HG03432 (cell line): ENCODE results near the gene KIAA1755.

Source experiments
- ATAC-seq: cut with Tn5 transposase; IDR thresholded peaks from one replicate; pipeline ENCODE4 v1.9.1; 2021; ENCODE audit warnings: mild to moderate bottlenecking, moderate library complexity; ENCODE audit not compliant: unreplicated experiment

The KIAA1755 gene

DNA sequence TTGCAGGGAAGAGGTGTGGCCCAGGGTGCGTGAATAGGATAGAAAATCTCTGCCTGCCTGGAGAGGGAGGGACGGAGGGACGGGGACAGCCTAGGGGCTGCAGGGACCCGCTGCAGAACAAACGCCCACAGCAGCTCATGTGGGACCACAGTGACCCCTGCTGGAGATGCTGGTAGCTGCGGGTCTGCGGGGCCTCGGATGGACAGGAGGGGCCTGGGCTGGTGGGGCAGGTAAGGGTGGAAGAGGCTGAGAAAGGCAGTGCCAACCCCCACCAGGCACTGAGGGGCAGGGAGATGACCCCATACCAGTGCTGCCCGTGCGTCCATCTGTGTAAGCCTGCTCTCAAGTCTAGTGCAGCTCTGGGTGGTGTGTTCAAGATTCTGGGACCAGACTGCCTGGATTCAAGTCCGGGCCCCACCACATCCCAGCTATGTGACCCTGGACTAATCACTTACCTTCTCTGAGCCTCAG, 39.4 kb downstream of the KIAA1755 start:
- ATAC-seq = no peak

DNA sequence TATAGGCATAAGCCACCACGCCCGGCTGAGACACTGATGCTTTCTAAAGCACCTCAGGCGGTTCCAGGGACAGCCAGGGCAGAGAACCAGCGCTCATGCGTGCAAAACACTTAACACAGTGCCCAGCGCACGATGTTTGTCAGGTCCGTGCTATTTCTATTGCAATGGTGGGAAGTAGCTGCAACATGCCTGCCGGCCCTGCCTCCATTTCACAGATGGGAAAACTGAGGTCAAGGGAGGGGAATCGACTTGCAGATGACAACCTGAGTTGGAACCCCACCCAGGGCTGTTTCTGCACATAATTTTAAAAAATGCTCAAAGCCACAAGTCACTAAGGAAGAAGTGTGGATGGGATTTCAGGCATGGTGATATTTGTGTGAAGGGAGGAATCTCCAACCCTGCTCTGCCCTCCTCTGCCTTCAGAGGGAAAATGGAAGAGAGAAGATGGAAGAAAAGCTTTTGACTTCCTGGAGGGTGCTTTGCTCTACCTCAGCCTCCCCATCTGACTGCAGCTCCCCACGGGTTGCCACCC, 39.9 kb downstream of the KIAA1755 start:
- no peak for ATAC-seq

DNA sequence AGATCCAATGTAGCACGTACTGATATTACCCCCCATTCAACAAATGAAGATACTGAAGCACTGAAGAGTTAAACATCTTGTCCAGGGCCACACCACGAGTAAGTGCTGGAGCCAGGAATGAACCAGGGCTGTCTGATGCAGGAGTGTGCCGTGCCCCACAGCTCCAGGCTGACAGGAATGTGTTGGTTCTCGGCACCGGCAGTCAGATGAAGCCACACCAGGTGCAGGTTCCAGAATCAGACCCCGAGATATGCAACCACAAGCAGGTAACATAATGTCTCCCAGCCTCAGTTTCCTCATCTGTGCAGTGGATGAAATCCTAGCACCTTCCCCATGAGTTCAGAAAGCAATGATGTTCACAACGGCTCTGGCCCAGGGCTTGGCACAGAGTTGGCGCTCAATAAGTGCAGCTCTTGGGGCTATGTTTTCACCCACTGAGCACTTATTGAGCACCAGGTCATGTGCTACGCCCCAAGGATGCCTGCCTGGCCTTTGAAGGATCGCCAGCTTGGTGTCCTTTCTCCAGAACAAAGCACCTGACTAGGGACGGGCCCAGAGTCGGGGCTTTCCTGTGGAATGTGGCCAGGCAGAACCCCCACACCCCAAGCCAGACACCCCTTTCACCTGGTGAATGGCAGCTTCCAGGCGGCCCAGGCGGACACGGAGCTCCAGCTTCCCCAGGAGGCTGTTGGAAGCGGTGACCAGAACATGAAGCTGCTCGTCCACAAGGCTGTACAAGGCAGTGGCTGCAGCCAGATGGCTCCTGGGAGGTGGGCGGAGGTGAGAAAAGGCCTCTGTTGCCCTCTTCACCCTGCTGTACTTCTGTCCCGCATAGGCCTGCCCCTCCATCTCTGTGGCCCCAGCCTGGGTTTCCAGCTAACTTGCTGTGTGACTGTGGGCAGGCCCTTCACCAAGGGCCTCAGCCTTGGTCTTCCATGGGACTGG, 41.3 kb downstream of the KIAA1755 start:
- no peak for ATAC-seq

DNA sequence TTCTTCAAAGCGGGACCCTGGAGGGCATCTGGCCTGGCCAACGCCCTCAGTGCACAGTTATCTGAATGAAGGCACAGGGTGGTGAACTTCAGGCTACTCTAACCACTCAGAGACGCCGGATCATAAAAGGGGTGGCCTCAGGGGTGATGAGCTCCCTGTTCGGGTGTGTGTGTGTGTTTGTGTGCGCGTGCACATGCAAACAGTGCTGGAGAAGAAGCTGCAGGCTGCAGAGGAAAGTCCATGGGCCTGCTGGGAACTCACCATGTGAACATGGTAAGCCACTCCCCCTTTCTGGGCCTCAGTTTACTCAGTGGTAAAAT, 42.0 kb downstream of the KIAA1755 start:
- ATAC-seq = no peak

DNA sequence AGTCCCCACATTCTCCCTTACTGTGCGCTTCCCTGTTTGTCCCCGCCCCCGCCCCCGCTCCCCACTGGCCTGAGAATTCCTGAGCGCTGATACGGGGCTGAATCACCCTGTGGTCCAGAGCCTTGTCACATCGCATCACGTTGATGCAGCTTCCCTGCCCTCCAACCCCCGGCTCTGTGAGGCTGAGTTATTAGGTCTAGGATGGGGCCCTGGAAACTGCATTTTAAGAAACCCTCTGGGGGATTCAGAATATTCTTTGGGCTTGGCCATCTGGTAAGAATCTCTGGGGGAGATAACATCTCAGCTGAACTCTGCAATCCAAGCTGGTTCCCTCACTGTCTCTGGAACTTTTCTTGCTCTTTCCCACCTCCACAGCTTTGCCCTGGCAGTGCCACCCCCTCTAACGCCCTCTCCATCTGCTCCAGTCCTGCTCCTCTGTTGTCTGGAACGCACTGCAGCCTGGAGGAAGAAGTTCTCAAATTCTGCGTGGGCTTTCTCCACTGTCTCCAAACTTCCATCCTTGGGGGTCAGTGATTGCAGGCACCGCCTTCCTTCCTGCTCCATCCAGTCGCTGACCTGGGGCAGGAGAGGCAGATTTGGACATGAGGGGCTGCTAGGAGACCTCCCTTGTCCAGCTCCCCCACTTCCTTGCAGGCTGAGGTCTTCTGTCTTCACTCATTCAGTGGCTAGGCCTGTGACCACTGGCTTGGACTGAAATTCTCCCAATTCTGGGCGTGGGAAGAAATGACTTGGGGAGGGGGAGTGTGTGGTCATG, 42.6 kb downstream of the KIAA1755 start:
- ATAC-seq = no peak

DNA sequence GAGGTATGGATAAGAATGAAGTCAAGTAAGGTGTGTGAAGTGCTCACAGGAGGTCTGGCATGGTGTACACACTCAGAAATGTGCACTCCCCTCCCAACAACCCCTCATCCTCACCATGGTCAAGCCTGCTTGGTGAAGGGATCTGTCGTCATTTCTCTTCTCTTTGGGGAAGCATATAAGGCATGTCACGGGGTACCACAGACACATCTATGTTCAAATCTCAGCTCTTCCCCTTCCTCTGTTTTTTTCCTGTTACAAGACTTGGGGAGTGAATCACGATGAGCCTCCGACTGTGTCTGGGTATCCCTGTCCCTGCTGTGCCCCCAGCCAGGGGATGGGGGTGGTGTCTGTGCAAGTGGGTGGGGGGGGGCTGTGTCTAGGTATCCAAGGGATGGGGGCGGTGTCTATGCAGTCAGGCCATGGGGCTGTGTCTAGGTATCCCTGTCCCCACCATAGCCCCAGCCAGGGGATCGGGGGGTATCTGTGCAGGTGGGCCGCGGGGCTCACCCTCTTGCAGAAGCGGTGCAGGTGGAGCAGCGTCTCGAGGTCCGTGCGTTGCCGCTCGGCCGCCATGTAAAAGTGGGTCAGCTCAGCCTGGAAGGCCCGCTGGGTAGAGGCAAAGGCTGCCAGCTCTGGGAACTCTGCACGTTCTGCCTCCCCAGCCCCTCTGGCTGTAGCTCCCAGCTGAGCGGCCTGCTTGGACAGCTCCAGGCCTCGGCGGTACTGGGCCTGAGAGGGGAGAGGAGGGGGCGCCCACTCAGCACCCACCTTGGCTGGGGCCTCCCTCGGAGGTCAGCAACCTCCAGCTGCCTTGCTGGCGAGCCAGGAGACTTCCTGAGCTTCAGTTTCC, 43.6 kb downstream of the KIAA1755 start:
- no peak for ATAC-seq

DNA sequence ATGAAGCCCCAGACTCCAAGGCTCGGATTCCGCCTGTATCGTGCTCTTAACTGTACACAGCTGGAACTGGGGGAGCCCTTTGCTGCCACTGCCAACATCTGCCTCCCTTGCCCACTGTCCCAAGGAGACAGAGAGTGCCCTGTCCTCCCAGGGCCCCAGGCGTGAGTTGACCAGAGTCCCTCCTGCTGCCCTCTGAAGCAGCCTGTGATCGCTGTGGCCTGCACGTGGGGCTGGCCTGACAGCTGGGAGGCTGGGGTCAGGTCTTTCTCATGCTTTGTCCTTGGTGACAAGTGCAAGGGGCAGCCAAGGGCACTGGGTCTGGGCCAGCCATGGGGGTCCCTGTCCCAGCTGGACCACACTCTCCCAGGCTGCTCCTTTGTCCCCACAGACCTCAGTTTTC, 44.3 kb downstream of the KIAA1755 start:
- ATAC-seq = no peak

DNA sequence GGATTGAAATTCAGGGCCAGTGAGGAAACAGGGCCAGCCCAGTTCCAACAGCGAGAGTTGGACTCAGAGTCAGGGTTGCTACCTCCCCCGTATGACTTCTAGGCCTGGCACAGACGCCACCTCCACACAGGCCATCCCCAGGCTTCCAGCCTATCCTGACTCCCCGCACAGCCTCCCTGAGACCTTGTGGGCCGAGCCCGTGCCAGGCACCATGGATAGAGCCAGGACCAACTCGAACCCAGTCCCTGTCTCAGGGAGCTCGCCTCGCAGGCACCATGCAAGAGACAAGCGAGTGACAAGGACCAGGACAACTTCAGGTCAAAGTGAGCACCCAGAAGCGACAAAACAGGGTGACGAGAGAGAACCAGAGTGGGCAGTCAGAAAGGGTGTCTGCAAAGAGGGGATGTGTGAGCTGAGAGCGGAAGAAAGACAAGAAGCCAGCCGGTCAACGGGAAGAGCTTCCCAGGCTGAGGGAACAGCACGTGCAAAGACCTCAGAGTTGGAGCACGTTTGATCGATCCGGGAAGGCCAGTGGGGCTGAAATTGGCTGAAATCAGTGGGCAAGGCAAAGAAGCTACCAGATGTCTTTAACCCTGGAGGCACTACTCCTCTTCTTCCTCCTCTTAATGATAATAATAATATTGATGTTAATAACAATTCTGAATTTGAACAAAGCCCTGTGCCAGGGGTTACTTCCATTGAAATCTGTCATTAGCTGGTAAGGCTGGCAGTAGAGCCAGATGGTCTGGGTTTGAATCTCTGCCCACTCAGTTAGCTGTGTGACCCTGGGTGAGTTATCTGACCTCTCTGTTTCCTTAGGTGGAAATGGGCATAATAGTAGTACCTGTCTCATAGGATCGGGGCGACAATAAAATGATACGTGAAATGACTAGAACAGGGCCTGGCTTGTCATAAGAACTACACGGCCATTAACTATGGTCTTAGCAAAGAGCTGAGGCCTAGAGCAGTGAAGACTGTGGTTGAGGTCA, 45.0 kb downstream of the KIAA1755 start:
- ATAC-seq = no peak

DNA sequence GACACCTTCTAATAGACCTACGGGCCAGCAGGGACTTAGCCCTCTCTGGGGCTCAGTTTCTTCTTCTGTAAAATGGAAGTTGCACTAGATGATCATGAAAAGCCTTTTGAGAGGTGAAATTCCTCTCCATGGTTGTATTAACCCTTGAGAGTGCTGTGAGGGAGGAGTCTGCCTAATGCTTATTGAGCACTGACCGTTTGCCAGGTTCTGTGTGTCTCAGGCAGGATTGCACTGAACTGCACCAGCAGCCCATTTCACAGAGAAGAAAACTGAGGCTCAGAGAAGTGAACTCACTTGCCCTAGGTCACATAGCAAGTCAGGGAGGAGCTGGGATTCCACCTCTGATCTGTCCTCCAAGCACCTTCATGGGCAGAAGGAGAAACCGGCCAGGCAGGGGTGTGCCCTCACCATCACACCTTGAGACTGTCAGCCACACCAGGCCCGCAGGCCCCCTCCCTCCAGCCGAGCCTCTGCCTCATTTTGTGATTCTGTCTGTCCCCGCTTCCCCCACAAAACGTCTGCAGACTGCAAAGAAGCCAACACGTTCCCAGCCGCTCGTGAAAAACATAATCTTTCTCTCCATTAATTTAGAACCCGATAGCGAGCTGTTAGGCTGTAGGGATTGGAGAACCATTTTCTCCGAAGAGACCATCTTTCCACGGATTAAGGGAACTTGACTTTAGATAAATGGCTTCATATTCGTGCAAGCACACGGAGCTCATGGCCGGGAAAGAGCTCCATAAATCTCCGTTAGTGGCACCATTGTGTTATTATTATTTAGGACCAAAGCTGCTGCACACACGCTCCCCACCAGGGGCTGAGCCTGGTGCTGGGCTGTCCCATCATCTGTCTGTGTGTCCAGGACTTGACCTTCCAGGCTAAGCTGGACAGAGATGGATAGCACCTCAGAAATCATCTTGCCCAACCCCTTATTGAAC, 46.0 kb downstream of the KIAA1755 start:
- no peak for ATAC-seq

DNA sequence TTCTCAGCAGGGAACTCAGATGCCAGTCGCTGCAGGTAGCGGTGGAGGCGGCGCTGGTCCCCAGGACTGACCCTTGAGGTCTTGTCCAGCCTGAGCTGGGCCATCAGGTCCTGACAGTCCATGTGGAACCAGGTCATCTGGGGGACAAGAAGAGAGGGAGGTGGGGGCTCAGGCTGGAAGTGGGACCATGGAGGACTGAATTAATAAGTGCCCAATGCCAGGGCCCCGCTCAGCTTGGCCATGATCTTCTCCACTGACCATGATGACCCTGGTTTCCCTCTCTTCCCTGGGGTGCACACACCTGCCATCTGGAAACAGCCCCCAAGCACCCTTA, 47.0 kb downstream of the KIAA1755 start:
- no peak for ATAC-seq

DNA sequence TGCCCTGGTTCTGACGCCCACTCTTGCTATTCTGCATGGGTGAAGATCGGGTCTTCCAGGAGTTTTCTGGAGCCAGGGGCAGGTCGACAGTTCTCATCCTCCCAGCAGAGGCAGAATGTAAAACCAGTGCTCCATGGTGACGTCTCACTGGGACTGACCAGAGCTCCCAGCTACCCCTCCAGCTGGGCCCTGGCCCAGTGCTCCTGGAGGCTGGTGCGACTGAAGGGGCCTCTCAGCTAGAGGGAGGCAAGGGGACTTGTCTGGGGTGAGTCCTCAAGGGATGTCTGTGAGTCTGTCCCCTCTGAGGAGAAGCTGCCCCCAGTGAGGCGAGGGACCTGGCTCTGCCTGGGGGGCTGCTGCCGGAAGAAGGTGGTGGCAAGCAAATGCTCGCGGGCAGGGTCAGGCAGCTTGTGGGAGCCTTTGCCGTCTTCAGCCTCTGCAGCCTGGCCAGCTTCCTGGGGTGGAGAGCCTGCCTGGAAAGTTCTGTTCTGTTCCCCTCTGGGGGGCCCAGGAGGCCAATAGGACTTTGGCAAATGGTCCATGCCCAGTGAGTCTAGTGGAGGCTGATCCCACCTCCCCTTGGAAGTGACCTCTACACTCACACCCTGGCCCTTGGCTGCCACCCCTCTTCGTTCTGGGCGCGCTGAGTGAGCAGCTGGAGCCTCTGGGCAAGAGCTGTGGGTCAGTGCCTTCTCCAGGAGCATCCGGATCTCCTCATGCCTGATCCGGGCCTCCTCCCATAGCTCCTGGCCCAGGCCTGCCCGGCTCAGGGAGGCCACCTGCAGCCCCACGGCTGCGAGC, 47.5 kb downstream of the KIAA1755 start:
- ATAC-seq = no peak

DNA sequence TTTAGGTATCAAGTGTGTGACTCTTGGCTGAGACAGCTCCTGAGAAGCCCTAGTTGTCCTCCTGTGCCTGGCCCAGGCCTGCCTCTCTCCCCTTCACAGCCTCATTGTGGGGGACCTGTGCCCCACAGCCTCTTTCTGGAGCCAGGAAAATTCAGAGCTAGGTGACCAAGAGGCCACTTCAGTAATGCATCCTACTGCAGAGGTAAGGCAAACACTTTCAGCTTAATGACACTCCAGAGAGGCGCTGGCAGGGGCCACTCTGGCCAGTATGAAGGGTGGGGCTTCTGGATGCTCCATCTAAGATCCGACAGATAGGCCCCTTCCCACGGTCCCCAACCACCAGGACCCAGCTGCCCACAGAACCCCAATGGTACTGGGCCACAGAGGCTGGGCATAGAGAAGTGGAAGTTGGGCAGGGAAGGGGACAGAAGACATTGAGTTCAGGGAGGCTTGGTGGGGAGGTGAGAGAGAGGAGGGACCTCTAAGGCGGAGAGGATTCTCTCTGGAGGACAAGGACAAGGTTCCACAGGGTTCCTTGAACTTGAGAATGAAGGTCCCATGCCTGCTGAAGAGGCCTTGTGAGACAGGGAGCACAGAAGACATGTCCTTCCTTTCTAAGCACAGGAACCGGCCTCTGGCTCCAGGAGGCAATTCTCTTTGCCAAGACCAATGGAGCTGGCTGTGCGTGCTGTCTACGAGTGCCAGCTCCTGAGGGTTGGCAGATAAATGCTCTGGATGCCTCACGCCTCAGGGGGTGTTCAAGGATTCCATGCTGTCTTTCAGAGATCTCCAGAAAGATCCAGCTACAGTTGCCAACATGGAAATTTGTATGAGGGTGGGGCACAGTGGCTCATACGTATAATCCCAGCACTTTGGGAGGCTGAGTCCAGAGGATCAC, 49.1 kb downstream of the KIAA1755 start:
- ATAC-seq = no peak

DNA sequence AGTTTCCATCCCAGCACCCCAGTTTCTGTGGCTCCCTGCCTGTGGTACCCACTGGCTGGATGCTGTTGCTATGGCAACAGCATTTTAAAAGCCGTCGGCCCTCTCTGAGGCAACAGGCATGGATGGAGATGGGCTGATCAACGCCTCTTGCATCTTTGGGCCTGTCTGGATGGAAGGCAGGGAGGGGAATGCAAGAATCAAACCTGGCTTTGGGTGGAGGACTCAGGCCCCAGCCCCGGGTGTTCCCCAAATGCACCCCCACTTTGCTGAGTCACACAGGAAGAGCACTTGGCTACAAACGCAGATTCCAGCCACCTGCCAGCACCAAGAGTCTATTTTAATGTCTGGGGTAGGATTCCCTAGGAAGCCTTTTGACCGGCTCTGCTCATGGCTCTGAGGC, 49.8 kb downstream of the KIAA1755 start:
- ATAC-seq = no peak

DNA sequence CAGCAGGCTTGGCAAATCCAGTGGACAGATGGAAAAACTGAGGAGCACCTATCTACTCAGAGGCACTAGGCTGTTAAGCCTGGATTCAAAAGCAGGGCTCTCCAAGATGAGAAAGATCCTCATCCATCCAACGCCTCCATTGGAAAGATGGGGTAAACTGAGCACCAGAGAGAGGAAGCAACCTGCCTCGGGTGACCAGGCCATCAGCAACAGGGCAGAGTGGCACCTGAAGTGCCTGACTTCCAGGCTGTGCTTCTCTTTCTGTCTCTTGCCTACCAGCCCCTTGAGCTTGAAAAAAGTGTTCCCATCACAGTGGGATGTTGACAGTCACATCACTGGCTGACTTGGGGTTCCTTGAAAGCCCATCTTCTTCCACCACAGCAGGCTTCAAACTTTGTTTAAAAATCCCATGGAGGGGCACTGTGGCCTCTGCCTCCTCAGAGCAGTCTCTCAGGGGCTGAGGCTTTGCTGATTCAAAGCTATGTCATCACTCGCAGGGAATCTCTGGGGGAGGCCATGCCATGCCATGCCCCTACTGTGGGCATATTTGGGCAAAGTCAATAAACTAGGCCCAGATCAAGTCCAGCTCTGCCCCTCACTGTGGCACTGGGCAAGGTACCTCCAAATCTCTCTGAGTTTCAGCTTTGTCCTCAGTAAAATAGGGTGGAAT, 50.7 kb downstream of the KIAA1755 start:
- ATAC-seq = no peak

DNA sequence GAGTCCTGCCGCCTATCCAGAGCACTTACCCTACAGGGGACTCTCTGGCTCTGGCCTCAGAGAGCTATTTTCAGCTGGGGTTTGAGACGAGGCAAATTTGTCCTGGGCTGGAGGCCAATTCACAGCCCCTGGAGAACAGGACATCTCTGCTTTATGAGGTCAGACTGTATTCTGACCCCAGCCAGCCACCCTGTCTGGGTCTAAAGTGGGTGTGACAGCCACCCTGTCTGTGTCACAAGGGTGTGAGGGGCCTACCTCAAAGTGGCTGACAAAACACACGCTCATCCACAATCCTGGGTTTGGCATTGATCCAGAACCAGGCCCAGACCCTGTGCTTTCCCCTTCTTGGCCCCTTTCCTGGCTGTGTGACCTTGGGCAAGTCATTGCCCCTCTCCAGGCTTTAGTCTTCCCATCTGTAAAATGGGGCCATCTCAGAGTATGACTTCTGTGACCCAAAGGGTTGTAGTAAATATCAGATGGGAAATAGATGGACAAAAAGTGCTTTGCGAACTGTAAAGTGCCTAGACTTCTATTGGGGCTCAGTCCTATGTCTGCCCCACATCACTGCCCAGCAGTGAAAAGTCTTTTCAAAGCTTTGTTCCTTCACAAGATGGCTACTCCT, 51.4 kb downstream of the KIAA1755 start:
- ATAC-seq = no peak

DNA sequence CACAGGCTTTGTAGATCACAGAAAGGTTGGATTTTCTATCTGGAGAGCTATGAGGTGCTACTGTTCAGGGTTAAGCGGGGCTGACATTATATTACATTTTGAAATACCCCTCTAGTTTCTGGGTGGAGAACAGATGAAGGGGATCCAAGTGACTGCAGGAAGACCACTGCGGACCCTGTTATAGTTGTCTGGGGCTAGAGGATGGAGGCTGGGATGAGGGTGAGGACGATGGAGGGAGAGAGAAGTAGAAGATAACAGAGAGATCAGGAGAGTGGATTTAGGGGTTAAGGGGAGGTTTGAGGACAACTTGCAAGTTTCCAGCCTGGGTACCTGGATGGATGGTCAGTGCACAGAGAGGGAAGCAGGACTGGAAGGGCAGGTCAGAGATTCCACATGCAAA, 52.0 kb downstream of the KIAA1755 start:
- no peak for ATAC-seq
